Upper lobe of left lung (tissue), 4 donors: Measurements from ENCODE around the gene SKOR1.

Experiments
- EP300 ChIP-seq, 4 donors: sonication (generic); formaldehyde crosslinking; IDR thresholded peaks; one replicate each; pipeline ENCODE4 v1.5.1; 2017; ENCODE audit warnings: antibody characterized with exemption in 4 of 4, control low read depth in 2 of 4
- POLR2A ChIP-seq, 4 donors: fragments of 450-650 bp; IDR thresholded peaks; one replicate each; pipeline ENCODE4 v1.5.1; 2016 to 2017; ENCODE audit warnings: antibody characterized with exemption in 4 of 4, mild to moderate bottlenecking in 2 of 4
- POLR2AphosphoS5 ChIP-seq, 2 donors: sonication (generic); formaldehyde crosslinking; IDR thresholded peaks; one replicate each; pipeline ENCODE4 v1.5.1; 2017; ENCODE audit warnings: antibody characterized with exemption in 2 of 2
- TF ChIP-seq, protein P1 (sequence below), 6 experiments: fragments of 450-650 bp in 4 of 6; fragments of 200-600 bp in 2 of 6; sonication (generic) in 2 of 6; IDR thresholded peaks; one replicate each; pipeline ENCODE4 v1.5.1; 2016 to 2019; ENCODE audit warnings: antibody characterized with exemption in 6 of 6

DNA sequence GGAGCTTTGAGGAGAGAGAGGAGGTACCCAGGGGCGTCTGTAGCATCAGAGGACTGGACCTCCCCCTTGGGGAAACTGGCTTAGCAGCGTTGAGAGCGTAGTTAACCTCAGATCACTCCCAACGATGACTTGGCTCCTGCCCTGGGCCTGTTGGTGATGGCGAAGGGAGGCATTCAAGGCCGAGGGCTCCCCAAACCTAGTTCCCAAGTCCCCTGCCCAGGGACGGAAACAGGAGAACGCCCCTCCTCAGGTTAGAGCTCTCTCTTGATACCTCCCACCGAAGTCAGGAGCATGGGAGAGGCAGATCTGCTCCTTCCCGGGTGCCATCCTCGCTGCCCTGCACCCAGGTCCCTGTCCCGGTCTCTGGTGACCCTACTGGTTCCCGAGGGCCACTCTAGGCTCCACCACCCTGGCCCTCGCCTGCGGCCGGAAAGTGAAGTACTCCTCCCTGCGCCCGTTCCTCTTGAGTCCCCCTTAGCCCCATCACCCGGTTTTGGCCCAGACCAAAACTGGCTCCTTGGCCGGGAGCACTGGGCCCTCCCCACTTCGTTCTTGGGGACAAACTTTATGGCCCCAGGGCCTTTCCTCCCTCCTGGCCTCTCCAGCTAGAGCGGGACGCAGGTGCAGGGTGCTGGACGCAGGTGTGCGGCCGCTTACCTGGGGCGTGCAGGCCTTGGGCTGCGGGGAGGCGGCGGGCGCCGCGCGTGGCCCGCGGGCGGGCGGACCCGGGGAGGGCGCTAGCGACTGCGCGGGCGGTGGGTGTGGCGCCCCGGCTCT lies 2.6 kb upstream of the SKOR1 start:
- TF ChIP-seq POLR2A (IDR thresholded peaks at IDR 0.05) (no peak), EP300 (IDR thresholded peaks at IDR 0.05) (no peak), POLR2AphosphoS5 (IDR thresholded peaks at IDR 0.05) (no peak)
- TF ChIP-seq, protein P1, sequence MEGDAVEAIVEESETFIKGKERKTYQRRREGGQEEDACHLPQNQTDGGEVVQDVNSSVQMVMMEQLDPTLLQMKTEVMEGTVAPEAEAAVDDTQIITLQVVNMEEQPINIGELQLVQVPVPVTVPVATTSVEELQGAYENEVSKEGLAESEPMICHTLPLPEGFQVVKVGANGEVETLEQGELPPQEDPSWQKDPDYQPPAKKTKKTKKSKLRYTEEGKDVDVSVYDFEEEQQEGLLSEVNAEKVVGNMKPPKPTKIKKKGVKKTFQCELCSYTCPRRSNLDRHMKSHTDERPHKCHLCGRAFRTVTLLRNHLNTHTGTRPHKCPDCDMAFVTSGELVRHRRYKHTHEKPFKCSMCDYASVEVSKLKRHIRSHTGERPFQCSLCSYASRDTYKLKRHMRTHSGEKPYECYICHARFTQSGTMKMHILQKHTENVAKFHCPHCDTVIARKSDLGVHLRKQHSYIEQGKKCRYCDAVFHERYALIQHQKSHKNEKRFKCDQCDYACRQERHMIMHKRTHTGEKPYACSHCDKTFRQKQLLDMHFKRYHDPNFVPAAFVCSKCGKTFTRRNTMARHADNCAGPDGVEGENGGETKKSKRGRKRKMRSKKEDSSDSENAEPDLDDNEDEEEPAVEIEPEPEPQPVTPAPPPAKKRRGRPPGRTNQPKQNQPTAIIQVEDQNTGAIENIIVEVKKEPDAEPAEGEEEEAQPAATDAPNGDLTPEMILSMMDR (IDR thresholded peaks at IDR 0.05) = no peak
